Caco-2 (cell line): ENCODE measurements around the gene PAX7. TPM values are rescaled to one million over a fixed set of nuclear protein-coding genes. Genes with fewer than 3 reads are reported as not detected.

Experiments
- BruUV-seq: library from RNA; stranded (reverse); fragments of 400-500 nt; replicated peaks from 2 replicates; lab custom pipeline; 2021; lab: Mats Ljungman, UMichigan
- CTCF ChIA-PET: fragments of 300-600 bp; sonication (Branson Sonifier 250); formaldehyde crosslinking; loops from one replicate; lab custom pipeline; 2022; ENCODE audit warnings: antibody characterized with exemption; lab: Charles Lee
- POLR2A ChIA-PET: fragments of 300-600 bp; sonication (Branson Sonifier 250); formaldehyde crosslinking; loops from one replicate; lab custom pipeline; 2022; ENCODE audit warnings: antibody characterized with exemption; lab: Charles Lee
- DNase-seq, 2 experiments: peaks; one replicate each; pipeline versions ENCODE4 v3.0.0 to v3.0.0-alpha.2; 2020 to 2022
- H3K27me3 ChIP-seq: replicated peaks from 2 replicates; pipeline ENCODE4 v1.6.0; 2011; ENCODE audit warnings: low read length; ENCODE audit not compliant: control insufficient read depth, insufficient read depth
- H3K36me3 ChIP-seq: 2 replicates; pipeline ENCODE4 v1.5.1; 2011; ENCODE audit warnings: low read length; ENCODE audit not compliant: control insufficient read depth, insufficient read depth
- H3K4me1 ChIP-seq: fragments of 250-450 bp; sonication (Bioruptor Pico); 2 replicates; pipeline ENCODE4 v1.5.1; 2020; ENCODE audit warnings: mild to moderate bottlenecking
- H3K4me3 ChIP-seq: 2 replicates; pipeline ENCODE4 v1.5.1; 2011; ENCODE audit warnings: low read depth, mild to moderate bottlenecking, control low read depth, low read length
- H3K9me3 ChIP-seq: fragments of 250-450 bp; sonication (Bioruptor Pico); 2 replicates; pipeline ENCODE4 v1.5.1; 2020; ENCODE audit warnings: mild to moderate bottlenecking, moderate library complexity
- H3K27ac Mint-ChIP-seq: one replicate; pipeline ENCODE4 v1.8.0; 2022; ENCODE audit warnings: mixed read lengths; ENCODE audit not compliant: unreplicated experiment
- H3K27me3 Mint-ChIP-seq: one replicate; pipeline ENCODE4 v1.8.0; 2022; ENCODE audit warnings: mixed read lengths; ENCODE audit not compliant: insufficient read depth, unreplicated experiment
- H3K36me3 Mint-ChIP-seq: one replicate; pipeline ENCODE4 v1.8.0; 2022; ENCODE audit warnings: mild to moderate bottlenecking, mixed read lengths; ENCODE audit not compliant: insufficient read depth, unreplicated experiment
- H3K4me1 Mint-ChIP-seq: one replicate; pipeline ENCODE4 v1.8.0; 2022; ENCODE audit warnings: low read depth, mixed read lengths; ENCODE audit not compliant: unreplicated experiment
- H3K4me3 Mint-ChIP-seq: one replicate; pipeline ENCODE4 v1.8.0; 2022; ENCODE audit warnings: mild to moderate bottlenecking, moderate library complexity, mixed read lengths; ENCODE audit not compliant: unreplicated experiment
- H3K9me3 Mint-ChIP-seq: one replicate; pipeline ENCODE4 v1.8.0; 2022; ENCODE audit warnings: mixed read lengths; ENCODE audit not compliant: unreplicated experiment
- CTCF ChIP-seq, 2 experiments: fragments of 200-600 bp in 1 of 2; IDR thresholded peaks; 1 replicate in 1 of 2; 2 replicates in 1 of 2; pipeline versions ENCODE4 v1.5.1 to v1.8.0; 2011 to 2022; ENCODE audit warnings: antibody characterized with exemption in 1 of 2, control low read depth in 1 of 2, inconsistent platforms in 1 of 2, low read depth in 1 of 2, low read length in 1 of 2, mild to moderate bottlenecking in 1 of 2, moderate library complexity in 1 of 2; ENCODE audit not compliant: insufficient read depth in 1 of 2, severe bottlenecking in 1 of 2, unreplicated experiment in 1 of 2
- intact Hi-C: fragments of 100-400 bp; cut with micrococcal nuclease; formaldehyde crosslinking; loops from one replicate; pipeline ENCODE4 v1.10.0; 2022; ENCODE audit not compliant: unreplicated experiment
- total RNA-seq: library from RNA; stranded (reverse); gene quantifications from 2 replicates; pipeline ENCODE4 v1.2.3, GENCODE V29; 2022

PAX7 gene
- total RNA-seq, 1 experiment from 2014 or later = 0.18 TPM

DNA sequence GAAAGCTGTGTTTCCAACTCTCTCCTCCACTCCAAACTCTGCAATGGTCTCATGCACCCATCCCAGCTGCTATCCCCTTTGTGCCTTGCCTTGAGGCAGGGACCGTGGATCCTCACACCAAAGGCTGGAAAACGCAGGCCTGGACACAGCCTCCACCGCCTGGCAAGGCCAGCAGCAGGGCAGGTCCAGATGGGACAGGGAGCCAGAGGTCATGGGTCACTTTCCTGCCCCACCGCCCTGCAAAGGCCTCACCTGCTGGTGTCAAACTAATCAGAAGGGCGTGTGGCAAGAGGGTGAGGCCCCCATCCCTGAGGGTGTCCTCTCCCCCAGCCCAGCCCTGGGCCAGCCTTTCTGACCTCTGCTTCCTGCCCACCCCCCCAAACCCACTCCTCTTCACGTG is 106.3 kb downstream of the PAX7 start:
- Histone ChIP-seq H3K9me3 (no peaks in the 10 kb centered on the region), H3K4me1 (no peaks in the 10 kb centered on the region), H3K27me3 (no peaks in the 10 kb centered on the region), H3K4me3 (no peak overlapping the region), H3K36me3 (no peaks in the 10 kb centered on the region)
- Mint-ChIP-seq H3K9me3 (no peaks in the 10 kb centered on the region), H3K4me3 (no peak overlapping the region), H3K4me1 (no peaks in the 10 kb centered on the region), H3K27ac (no peak overlapping the region), H3K36me3 (no peaks in the 10 kb centered on the region), H3K27me3 (peaks cover 14% of the 10 kb centered on the region)
- TF ChIP-seq CTCF (IDR thresholded peaks at IDR 0.05; ENCODE audit: insufficient read depth in 1 of 2, low read depth in 1 of 2, low read length in 1 of 2, severe bottlenecking in 1 of 2, unreplicated experiment in 1 of 2) = no peak
- ChIA-PET POLR2A (no interaction called here), CTCF (no interaction called here)
- no TSS peak for BruUV-seq
- no peak for DNase-seq
- intact Hi-C loops = no loop called here

- Histone ChIP-seq H3K4me3 (no peak overlapping the region), H3K9me3 (no peaks in the 10 kb centered on the region), H3K27me3 (no peaks in the 10 kb centered on the region), H3K4me1 (no peaks in the 10 kb centered on the region), H3K36me3 (no peaks in the 10 kb centered on the region)
- POLR2A ChIA-PET = no interaction called here
- intact Hi-C loops = no loop called here
- no peak overlapping the region for H3K4me3 Mint-ChIP-seq
- H3K36me3 Mint-ChIP-seq = no peaks in the 10 kb centered on the region
- no TSS peak for BruUV-seq
- no peaks in the 10 kb centered on the region for H3K4me1 Mint-ChIP-seq
- DNase-seq = no peak
- no peak overlapping the region for H3K27ac Mint-ChIP-seq
- peaks cover 17% of the 10 kb centered on the region for H3K27me3 Mint-ChIP-seq
- TF ChIP-seq CTCF (IDR thresholded peaks at IDR 0.05; ENCODE audit: insufficient read depth in 1 of 2, low read depth in 1 of 2, low read length in 1 of 2, severe bottlenecking in 1 of 2, unreplicated experiment in 1 of 2) = no peak
- no peaks in the 10 kb centered on the region for H3K9me3 Mint-ChIP-seq
- CTCF ChIA-PET = no interaction called here
These were observed 107.5 kb downstream of the PAX7 start for GRCh38 chr1:18738126-18738525.

GRCh38 chr1:18738617-18739016 is 108.0 kb downstream of the PAX7 start:
- Mint-ChIP-seq H3K36me3 (no peaks in the 10 kb centered on the region), H3K27me3 (peaks cover 17% of the 10 kb centered on the region)

More at GRCh38 chr1:18738617-18739016, 108.0 kb downstream of the PAX7 start:
- intact Hi-C loops = no loop called here
- H3K36me3 ChIP-seq = no peaks in the 10 kb centered on the region
- no peak for TF ChIP-seq CTCF (IDR thresholded peaks at IDR 0.05; ENCODE audit: insufficient read depth in 1 of 2, low read depth in 1 of 2, low read length in 1 of 2, severe bottlenecking in 1 of 2, unreplicated experiment in 1 of 2)
- no peaks in the 10 kb centered on the region for H3K4me1 Mint-ChIP-seq
- no peak overlapping the region for H3K4me3 ChIP-seq
- no peak for DNase-seq
- H3K9me3 Mint-ChIP-seq = no peaks in the 10 kb centered on the region
- no peak overlapping the region for H3K27ac Mint-ChIP-seq
- no peaks in the 10 kb centered on the region for H3K9me3 ChIP-seq
- H3K4me1 ChIP-seq = no peaks in the 10 kb centered on the region
- ChIA-PET CTCF (no interaction called here), POLR2A (no interaction called here)
- no TSS peak for BruUV-seq
- no peaks in the 10 kb centered on the region for H3K27me3 ChIP-seq
- H3K4me3 Mint-ChIP-seq = no peak overlapping the region
